Bronchial epithelial cell (primary cell): ENCODE results near the gene FAM114A2. TPM values are rescaled to one million over a fixed set of nuclear protein-coding genes. Genes with fewer than 3 reads are reported as not detected.
A peak's percentile ranks its signal among the peaks of the same experiment; 100 is the strongest.

Experiments used
- DNase-seq: peaks from one replicate; pipeline ENCODE4 v3.0.0-alpha.2; 2010; ENCODE audit warnings: low read depth
- FAIRE-seq: peaks from 2 replicates; lab custom pipeline; 2011; peaks lifted over from hg19 to GRCh38; lab: Jason Lieb, UNC
- H3K27me3 ChIP-seq: 2 replicates; pipeline ENCODE4 v1.5.1; 2011; ENCODE audit warnings: low read length; ENCODE audit not compliant: control insufficient read depth, insufficient read depth
- H3K36me3 ChIP-seq: 2 replicates; pipeline ENCODE4 v1.5.1; 2011; ENCODE audit warnings: low read length; ENCODE audit not compliant: control insufficient read depth, insufficient read depth
- H3K4me3 ChIP-seq: 2 replicates; pipeline ENCODE4 v1.5.1; 2011; ENCODE audit warnings: mild to moderate bottlenecking, low read depth, low read length, control low read depth
- total RNA-seq: library from RNA; depleted of rRNA; stranded (reverse); fragments of >200 nt; gene quantifications from 2 replicates; pipeline ENCODE4 v1.2.1, GENCODE V29; 2014
- TF ChIP-seq, protein P1 (sequence below): IDR thresholded peaks from 2 replicates; pipeline ENCODE4 v1.5.1; 2011; ENCODE audit warnings: mild to moderate bottlenecking, moderate library complexity, low read length, control low read depth, inconsistent platforms; ENCODE audit not compliant: insufficient read depth, severe bottlenecking

The FAM114A2 gene
- total RNA-seq, 1 donor from 2014 or later, result 19.7 TPM

DNA sequence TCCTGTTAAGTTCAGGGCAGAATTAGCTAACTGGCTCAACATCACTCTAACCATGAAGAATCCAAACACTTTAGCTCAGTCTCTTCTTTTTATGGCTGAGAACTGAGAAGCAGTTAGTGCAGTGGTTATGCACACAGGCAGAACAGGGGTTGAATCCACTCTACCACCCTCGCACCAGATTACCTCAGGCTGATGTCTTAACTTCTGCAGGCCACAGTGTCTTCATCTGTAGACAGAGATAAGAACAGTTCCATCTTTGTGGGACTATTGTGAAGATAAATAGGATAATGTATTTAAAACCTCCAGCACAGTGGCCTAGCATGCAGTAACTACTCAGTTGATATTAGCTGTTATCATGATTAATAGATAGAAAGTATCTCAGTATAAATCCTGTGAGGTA, 54.8 kb downstream of the FAM114A2 start:
- FAIRE-seq (no peak), DNase-seq (no peak)
- H3K4me3 ChIP-seq, result no peak overlapping the region
- no peaks in the 10 kb centered on the region for H3K36me3 ChIP-seq
- no peaks in the 10 kb centered on the region for H3K27me3 ChIP-seq
- TF ChIP-seq, protein P1, sequence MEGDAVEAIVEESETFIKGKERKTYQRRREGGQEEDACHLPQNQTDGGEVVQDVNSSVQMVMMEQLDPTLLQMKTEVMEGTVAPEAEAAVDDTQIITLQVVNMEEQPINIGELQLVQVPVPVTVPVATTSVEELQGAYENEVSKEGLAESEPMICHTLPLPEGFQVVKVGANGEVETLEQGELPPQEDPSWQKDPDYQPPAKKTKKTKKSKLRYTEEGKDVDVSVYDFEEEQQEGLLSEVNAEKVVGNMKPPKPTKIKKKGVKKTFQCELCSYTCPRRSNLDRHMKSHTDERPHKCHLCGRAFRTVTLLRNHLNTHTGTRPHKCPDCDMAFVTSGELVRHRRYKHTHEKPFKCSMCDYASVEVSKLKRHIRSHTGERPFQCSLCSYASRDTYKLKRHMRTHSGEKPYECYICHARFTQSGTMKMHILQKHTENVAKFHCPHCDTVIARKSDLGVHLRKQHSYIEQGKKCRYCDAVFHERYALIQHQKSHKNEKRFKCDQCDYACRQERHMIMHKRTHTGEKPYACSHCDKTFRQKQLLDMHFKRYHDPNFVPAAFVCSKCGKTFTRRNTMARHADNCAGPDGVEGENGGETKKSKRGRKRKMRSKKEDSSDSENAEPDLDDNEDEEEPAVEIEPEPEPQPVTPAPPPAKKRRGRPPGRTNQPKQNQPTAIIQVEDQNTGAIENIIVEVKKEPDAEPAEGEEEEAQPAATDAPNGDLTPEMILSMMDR, result no peak

DNA sequence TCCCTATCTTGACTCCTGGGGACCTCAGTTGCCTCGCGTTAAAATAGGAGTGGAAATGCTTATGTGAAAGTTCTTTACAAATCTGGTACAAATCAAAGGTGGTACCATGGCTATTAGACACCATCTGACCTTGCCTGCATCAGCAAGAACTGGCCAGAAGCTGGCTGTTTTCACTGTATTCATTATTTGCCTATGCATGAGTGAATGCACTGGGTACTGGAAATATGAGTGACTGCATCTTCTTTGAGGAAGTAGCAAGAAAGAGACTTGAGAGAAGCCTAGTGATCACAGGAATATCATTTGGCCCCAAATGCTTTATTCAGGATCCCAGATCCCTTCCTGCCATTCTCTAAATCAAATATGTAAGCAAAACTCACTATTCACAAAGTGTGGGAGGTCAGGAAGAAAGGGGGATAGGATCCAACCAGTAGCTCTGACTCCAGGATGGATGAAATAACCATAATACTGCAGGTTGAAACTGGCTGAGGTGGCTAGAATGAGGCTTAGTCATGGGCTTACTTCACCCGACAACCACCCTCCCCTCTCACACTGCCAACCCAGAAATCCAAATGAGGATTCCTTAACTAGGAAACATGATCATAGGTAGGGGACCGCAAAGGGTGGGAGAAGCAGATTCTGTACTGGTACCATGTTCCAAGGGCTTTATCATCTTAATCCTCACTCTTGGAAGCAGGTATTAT, 56.7 kb downstream of the FAM114A2 start:
- TF ChIP-seq, protein P1, result no peak
- Histone ChIP-seq H3K36me3 (no peaks in the 10 kb centered on the region), H3K4me3 (no peak overlapping the region), H3K27me3 (no peaks in the 10 kb centered on the region)
- no peak for FAIRE-seq
- DNase-seq, result peak; percentile 83

DNA sequence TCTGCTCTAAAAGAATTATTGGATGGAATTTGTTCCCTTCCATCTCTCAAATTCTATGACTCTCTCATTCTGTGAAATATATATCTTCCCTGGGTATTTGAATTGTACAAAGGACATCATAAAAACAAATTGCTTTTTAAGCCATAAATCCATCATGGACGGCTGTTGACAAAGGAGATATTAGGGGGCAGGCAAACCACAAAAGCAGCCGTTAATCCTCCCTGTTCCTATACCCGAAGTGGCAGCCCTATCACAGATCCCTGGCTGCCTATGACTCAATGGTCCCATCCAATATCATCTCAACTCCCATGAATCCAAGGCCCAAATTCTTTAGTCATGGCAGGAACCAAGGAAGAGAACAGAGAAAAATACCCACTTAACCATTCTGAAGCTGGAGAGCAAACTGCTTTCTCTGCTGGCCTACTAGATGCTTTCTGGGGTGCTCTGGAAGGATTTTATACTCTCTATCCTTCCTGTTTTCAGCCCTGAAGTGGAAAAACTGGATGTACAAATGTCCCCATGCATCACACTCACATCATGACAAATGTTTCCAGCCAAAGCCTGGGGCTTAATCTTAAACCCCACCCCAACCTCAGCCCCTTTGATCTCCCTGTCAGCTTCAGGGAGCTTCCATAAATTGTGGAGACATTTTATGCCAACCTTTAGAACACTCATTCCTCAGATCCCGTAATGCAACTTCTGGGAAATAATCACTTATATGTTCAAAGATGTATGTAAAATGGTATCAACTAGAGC, 59.5 kb downstream of the FAM114A2 start:
- Histone ChIP-seq H3K36me3 (no peaks in the 10 kb centered on the region), H3K4me3 (no peak overlapping the region), H3K27me3 (peaks cover 2% of the 10 kb centered on the region)
- no peak for FAIRE-seq
- TF ChIP-seq, protein P1, result no peak
- no peak for DNase-seq

DNA sequence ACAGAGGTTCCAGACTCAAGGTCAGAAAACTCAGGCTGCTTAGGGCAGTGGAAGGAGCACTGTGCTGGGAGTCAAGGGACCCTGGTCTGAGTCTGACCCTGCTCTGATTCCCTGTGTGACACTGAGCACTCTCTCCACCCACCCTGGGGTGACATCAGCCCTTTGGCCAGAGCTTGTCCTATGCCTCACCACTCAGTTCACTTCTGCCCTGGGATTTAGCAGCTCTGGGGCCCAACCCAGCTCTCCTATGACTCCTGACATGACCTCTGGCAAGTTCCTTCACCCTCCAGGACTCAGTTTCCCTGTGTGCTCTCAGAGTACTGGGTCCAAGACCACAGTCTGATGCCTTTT, 63.9 kb downstream of the FAM114A2 start:
- TF ChIP-seq, protein P1, result no peak

DNA sequence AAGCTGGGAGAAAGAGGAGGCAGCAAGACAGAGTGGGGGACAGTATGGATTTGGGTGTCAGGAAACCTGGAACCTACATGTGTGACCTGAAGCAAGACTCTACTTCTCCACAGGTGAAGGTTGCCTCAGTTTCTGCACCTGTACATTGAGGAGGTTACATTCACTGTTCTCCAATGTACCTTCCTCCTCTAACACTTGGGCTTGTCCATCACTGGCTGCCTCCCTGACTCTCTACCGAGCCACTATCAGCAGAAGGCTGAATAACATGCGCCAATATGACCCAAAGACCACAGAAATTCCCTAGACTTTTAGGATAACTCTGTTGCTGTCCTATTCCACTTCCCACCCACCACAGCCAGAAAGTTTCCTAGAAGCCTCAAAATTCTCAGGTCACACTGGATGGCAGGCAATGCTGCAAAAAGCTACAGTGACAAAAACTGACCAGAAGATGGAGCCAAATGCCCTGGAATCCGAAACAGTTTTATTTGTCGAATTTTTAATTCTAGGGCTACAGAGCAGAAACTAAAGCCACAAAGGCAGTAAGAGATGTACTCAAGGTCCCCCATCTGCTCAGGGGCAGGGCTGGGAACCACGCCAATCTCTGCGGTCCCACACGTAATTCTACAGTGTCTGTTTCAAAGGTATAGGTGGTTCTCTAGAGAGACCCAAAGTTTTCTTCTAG, 64.4 kb downstream of the FAM114A2 start:
- DNase-seq, result peak; percentile 38
- Histone ChIP-seq H3K4me3 (no peak overlapping the region), H3K27me3 (peaks cover 2% of the 10 kb centered on the region), H3K36me3 (no peaks in the 10 kb centered on the region)
- TF ChIP-seq, protein P1, result peak; percentile 65
- no peak for FAIRE-seq

More for the DNA sequence above, 63.9 kb downstream of the FAM114A2 start:
- FAIRE-seq (peak; percentile 18), DNase-seq (no peak)
- H3K27me3 ChIP-seq, result peaks cover 2% of the 10 kb centered on the region
- no peaks in the 10 kb centered on the region for H3K36me3 ChIP-seq
- H3K4me3 ChIP-seq, result no peak overlapping the region
